HG03469 (cell line): ENCODE measurements around the gene SLC8B1.

Experiments used
- ATAC-seq: cut with Tn5 transposase; IDR thresholded peaks from one replicate; pipeline ENCODE4 v1.9.1; 2021; ENCODE audit warnings: mild to moderate bottlenecking, moderate library complexity, moderate number of reproducible peaks; ENCODE audit not compliant: unreplicated experiment

Gene SLC8B1

DNA sequence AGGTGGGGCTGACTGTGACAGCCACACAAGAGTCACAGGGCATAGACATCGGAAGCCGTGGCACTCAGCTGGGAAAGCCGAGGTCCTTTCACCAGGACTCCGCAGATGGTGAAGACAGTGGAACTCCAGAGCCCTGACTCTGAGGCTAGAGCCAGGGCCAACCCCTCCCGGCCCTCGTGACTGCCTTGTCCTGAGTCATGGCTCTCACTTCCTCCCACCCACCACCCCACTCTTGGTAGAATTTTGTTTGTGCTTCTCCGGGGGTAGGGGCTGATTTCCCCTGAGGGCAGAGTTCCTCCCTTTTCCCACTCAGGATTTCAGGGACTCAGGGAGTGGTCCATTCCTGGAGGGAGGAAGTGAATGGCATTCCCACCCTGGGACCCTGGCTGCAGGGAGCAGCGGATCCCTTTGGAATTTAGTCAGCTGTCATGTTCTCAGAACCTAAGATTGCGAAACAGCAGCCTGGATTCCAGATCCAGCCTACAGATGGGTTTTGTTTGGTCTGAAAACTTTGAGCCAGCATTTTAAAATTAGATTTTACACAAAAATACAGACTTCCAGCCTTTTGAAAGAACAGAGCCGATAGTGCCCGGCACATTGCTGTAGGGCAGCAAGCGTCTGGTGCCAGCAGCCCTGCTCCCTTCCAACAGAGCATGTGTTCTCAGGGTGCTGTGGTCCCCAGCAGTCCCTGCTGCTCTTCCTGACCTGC, 62.9 kb downstream of the SLC8B1 start:
- ATAC-seq, result no peak

GRCh38 chr12:113271466-113271852, 63.5 kb downstream of the SLC8B1 start:
- no peak for ATAC-seq

DNA sequence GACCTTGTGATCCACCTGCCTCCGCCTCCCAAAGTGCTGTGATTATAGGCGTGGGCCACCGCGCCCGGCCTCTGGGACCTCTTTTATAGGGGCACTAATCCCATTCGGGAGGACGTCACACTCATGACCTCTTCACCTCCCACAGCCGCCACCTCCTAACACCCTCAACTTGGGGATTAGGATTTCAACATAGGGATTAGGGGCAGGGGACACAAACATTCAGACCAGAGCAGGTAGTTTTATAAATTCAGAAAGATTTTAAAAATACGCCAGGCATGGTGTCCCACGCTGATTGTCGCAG, 64.2 kb downstream of the SLC8B1 start:
- ATAC-seq, result no peak

- ATAC-seq, result no peak
Observed at GRCh38 chr12:113269257-113269943, 65.5 kb downstream of the SLC8B1 start.

DNA sequence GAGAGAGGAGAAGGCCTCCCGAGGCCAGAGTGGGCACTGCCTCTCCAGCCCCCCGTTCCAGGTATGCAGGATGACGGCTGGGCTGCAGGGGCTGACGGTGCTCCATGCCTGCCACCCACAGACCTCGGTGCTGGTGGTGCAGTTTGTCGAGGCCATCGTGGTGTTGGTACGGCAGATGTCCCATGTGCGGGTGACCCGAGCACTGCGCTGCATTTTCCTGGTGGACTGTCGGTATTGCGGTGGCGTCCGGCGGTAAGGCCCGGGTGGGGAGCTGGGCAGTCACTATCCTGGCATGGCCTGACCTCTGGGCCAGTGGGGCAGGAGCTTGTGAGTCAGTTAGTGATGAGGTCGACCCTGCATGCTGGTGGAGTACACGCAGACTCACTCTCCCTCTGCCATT, 66.3 kb downstream of the SLC8B1 start:
- ATAC-seq, result no peak

DNA sequence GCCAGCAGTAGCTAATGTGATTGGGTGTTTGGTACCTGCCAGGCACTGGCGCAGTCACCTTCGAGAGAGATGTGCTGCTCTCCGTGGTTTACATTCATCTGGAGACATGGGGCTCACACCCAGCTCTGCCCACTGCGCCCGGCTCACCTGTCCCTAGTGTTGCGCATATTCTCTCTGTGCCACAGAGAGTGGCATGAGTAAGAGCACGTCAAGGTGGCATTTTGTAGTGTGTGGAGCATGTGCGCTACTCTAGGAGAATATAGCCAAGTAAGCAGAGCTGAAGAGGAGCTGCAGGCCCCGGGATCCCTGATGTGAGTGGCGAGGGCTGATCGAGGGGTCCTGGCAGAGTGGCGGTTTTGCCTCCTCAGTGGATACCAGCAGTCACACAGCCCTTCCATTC, 66.8 kb downstream of the SLC8B1 start:
- no peak for ATAC-seq

- no peak for ATAC-seq
Observed at GRCh38 chr12:113267621-113268020, 67.3 kb downstream of the SLC8B1 start.

GRCh38 chr12:113266106-113266895, 68.6 kb downstream of the SLC8B1 start:
- ATAC-seq, result no peak

DNA sequence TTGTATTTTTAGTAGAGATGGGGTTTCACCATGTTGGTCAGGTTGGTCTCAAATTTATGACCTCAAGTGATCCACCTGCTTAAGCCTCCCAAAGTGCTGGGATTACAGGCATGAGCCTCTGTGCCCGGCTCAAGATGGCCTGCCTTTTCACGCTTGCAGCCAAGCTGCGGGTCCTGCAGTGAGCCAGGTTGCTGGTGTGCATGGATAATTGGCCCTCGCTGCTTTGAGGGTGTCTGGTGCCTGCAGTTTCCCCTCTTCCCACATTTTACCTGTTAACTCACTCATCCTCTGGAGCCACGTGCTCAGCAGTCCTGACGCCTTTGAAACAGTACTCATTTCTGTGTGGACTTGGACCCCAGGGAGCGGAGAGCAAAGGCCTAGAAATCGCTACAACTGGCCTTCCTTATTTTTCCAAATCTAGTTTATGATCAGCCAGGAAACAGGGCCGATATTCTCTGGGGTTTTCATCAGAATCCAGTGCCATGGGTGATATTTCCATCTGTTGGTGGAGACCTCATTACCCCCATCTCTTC, 71.4 kb downstream of the SLC8B1 start:
- ATAC-seq, result no peak

GRCh38 chr12:113262710-113263109, 72.2 kb downstream of the SLC8B1 start:
- no peak for ATAC-seq

DNA sequence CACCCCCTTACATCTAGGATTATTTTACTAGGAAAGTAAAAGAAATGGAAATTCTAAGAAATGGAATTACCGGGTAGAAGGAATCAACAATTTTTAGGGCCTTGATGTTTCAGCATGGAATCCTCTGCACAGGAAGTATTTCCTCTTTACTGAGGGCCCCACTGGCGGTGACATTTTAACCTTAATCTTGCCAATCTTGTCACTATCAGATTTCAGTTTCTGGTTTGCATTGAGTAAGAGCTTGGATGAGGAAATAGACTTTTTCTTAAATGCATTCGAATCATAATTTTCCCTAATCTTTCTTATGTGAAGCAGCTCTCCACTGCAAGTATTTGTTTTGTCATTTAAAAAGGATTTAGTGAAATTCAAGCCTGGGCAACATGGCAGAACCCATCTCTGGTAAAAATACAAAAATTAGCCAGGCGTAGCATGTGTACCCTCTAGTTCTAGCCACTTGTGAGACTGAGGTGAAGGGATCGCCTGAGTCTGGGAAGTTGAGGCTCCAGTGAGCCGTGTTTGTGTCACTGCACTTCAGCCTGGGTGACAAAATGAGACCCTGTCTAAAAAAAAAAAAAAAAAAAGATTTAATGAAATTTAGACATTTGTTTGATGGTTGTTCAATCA, 73.0 kb downstream of the SLC8B1 start:
- no peak for ATAC-seq

DNA sequence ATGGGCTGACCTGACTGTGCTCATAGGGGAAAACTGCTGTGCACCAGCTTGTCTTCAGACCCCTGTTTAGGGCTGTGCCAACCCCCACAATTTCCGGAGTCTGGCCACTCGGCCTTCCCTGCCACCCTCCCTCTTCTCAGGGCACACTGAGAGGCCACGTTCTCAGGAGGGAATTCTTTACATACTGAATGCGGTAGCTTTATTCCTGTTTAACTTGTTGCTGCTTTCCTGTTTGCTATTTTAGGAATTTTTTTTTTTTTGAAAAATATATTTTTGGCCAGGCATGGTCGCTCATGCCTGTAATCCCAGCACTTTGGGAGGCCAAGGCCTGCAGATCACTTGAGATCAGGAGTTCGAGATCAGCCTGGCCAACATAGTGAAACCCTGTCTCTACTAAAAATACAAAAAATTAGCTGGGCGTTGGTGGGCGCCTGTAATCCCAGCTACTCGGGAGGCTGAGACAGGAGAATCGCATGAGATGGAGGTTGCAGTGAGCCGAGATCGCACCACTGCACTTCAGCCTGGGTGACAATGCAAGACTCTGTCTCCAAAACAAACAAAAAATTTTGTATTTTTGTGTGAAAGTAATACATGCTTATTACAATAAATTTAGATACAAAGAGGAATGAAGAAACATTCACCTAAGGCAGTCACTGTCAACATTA, 74.1 kb downstream of the SLC8B1 start:
- no peak for ATAC-seq

DNA sequence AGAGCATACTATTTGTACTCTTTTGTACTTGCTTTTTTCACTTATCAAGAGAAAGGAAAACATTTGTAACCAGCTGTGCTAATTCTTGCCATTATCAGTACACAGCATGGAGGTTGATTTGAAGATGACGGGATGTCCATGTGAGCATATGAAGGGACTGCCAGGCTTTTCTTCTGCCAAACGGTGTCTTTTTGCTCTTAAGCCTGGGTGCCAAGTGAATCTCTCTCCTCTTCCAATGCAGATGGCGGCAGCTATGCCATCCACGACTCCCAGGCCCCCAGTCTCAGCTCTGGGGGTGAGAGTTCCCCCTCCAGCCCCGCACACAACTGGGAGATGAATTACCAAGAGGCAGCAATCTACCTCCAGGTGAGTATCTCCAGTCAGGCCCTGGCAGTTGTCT, 74.8 kb downstream of the SLC8B1 start:
- no peak for ATAC-seq

GRCh38 chr12:113257564-113257963, 77.3 kb downstream of the SLC8B1 start:
- no peak for ATAC-seq

DNA sequence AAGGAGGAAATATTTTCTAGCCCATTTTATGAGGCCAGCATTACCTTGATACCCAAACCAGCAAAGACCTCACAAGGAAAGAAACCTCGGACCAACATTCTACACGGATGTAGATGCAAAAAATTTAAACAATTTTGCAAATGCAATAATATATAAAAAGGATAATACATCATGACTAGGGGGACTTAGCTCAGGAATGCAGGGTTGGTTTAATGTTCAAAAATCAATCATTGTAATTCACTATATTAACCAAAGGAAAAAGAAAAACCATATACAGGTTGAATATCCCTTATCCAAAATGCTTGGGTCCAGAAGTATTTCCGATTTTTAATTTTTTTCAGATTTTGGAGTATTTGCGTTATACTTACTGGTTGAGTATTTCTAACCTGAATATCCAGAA, 80.6 kb downstream of the SLC8B1 start:
- ATAC-seq, result no peak

- no peak for ATAC-seq
Observed at GRCh38 chr12:113253532-113254285, 81.2 kb downstream of the SLC8B1 start.

- no peak for ATAC-seq
Observed at GRCh38 chr12:113252494-113252893, 82.4 kb downstream of the SLC8B1 start.

- ATAC-seq, result no peak
Observed at GRCh38 chr12:113251404-113252070, 83.4 kb downstream of the SLC8B1 start.

GRCh38 chr12:113250045-113250444, 84.9 kb downstream of the SLC8B1 start:
- ATAC-seq, result no peak

DNA sequence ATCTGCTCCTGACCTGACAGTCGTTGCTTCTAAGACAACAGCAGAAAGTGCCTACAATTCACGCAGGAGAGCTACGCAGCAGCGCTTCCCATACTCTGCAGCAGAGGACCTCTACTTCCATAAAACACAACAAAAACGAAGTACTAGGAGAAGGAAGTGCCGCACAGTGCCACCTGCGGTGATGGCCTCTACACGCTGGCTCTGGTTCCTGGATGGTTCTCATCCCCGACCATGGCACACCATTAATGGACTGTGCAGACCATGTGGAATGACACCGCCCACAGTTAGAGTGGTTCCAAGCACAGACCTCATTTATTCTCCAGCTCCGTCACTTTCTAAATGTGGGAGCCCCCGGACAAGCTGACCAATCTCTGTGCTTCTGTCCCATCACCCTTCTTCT, 85.4 kb downstream of the SLC8B1 start:
- no peak for ATAC-seq
